ENCODE results near the gene ATG9B. TPM values are rescaled to one million over a fixed set of nuclear protein-coding genes. Genes with fewer than 3 reads are reported as not detected.

The ATG9B gene
- total and polyA plus RNA-seq, 2 of the 13 experiments (the other 11 are each of a cell fraction or from before 2014, with no cell fraction given): 0.24 TPM; not detected in 1

GRCh38 chr7:151057506-151057988 is 33.3 kb upstream of the ATG9B start, which contains the start of gene CDK5 (continued):
- TF ChIP-seq HMGXB4 (CRISPR knock-in tag; IDR thresholded peaks at IDR 0.05; ENCODE audit: borderline replicate concordance in 1 of 2, low read depth in 1 of 2) (peak in 1 of 2 experiments; percentile 14; a peak in 1 of 4 replicates), THAP11 (CRISPR knock-in tag; IDR thresholded peaks at IDR 0.05) (no peak), DDIT3 (CRISPR knock-in tag; IDR thresholded peaks at IDR 0.05) (no peak), CENPT (CRISPR knock-in tag; IDR thresholded peaks at IDR 0.05; ENCODE audit: low read depth) (no peak), CAMTA2 (CRISPR knock-in tag; IDR thresholded peaks at IDR 0.05; ENCODE audit: borderline replicate concordance) (peak; percentile 25; the same call in 1 of the 2 replicates), RFX1 (IDR thresholded peaks at IDR 0.05) (no peak), ZBTB37 (CRISPR knock-in tag; IDR thresholded peaks at IDR 0.05) (peak; percentile 14; the same call in 1 of the 2 replicates), ZNF263 (CRISPR knock-in tag; IDR thresholded peaks at IDR 0.05) (no peak), XBP1 (CRISPR knock-in tag; IDR thresholded peaks at IDR 0.05) (no peak), FOXM1 (CRISPR knock-in tag; IDR thresholded peaks at IDR 0.05) (no peak), KMT2B (CRISPR knock-in tag; IDR thresholded peaks at IDR 0.05) (0 out of 2 replicates have a peak, but pooled peaks have one; percentile 35), ZNF678 (CRISPR knock-in tag; IDR thresholded peaks at IDR 0.05) (no peak), ARHGAP35 (CRISPR knock-in tag; IDR thresholded peaks at IDR 0.05; ENCODE audit: borderline replicate concordance) (no peak), MZF1 (CRISPR knock-in tag; IDR thresholded peaks at IDR 0.05; ENCODE audit: borderline replicate concordance) (no peak), ZNF274 (CRISPR knock-in tag; IDR thresholded peaks at IDR 0.05) (no peak), ZBTB40 (IDR thresholded peaks at IDR 0.05) (no peak), ZBTB40 (CRISPR knock-in tag; IDR thresholded peaks at IDR 0.05) (no peak), CREB1 (IDR thresholded peaks at IDR 0.05) (no peak), CREB1 (CRISPR knock-in tag; IDR thresholded peaks at IDR 0.05) (no peak)
